Pancreas (tissue), 10 donors: ENCODE measurements around the gene DTNBP1. TPM values are rescaled to one million over a fixed set of nuclear protein-coding genes. Genes with fewer than 3 reads are reported as not detected.

Source experiments
- ATAC-seq, 4 donors: fragments of 200-7000 bp; cut with Tn5 transposase; one replicate each; pipeline versions ENCODE4 v1.8.0 to v1.9.1; 2020; ENCODE audit warnings: mild to moderate bottlenecking in 4 of 4, moderate library complexity in 4 of 4
- DNase-seq, 6 donors: peaks; one replicate each; pipeline ENCODE4 v3.0.0-alpha.2; 2020
- FAIRE-seq: peaks from 2 replicates; lab custom pipeline; 2012; peaks lifted over from hg19 to GRCh38; lab: Jason Lieb, UNC
- H3K27ac ChIP-seq, 4 donors: fragments of 200-600 bp; sonication (generic); 1 replicate in 3 of 4; 2 replicates in 1 of 4; pipeline versions ENCODE4 v1.5.0 to v1.8.0; 2020
- H3K27me3 ChIP-seq, 4 donors: fragments of 200-600 bp; one replicate each; pipeline ENCODE4 v1.8.0; 2021
- H3K36me3 ChIP-seq, 3 donors: fragments of 200-600 bp; sonication (generic) in 1 of 3; one replicate each; pipeline versions ENCODE4 v1.5.0 to v1.8.0; 2020 to 2021
- H3K4me1 ChIP-seq, 3 donors: fragments of 200-600 bp; one replicate each; pipeline ENCODE4 v1.8.0; 2021
- H3K4me3 ChIP-seq, 4 donors: fragments of 200-600 bp; sonication (generic) in 2 of 4; one replicate each; pipeline versions ENCODE4 v1.5.0 to v1.8.0; 2020 to 2021
- H3K9me3 ChIP-seq, 4 donors: fragments of 200-600 bp; one replicate each; pipeline ENCODE4 v1.8.0; 2021
- CTCF ChIP-seq, 4 donors: fragments of 200-600 bp; sonication (generic) in 3 of 4; IDR thresholded peaks; one replicate each; pipeline versions ENCODE4 v1.5.0 to v1.8.0; 2021; ENCODE audit warnings: antibody characterized with exemption in 4 of 4
- WGBS, 2 donors: extraction: QIAGEN DNeasy Blood & Tissue Kit; methylation state at CpG; one replicate each; pipeline ENCODE4 v1.1.7; 2013; 5-methylcytosine and 5-hydroxymethylcytosine counted together
- intact Hi-C, 3 donors: fragments of 100-400 bp; cut with DNase I; formaldehyde crosslinking; loops; one replicate each; pipeline versions ENCODE4 v1.11.1 to v1.14.2; 2022
- polyA plus RNA-seq, 2 donors: library from polyadenylated mRNA; stranded (reverse); fragments of 200-250 nt; gene quantifications; one replicate each; pipeline ENCODE4 v1.2.3, GENCODE V29; 2013
- total RNA-seq, 6 donors: library from RNA; stranded (reverse); fragmentation: NEBNext Ultra II Directional in 4 of 6; extraction: Animal tissue kit (Norgen Biotek cat#: 25700) in 4 of 6; gene quantifications; one replicate each; pipeline versions ENCODE4 v1.2.1 to v1.2.4, GENCODE V29; 2021 to 2023
- donor health status: healthy with polysubstance abuse.
- donor health status: DM: no; HTN: no; CAD: no; lungs with moderate emphysema.
- donor health status: DM: no; HTN: no; CAD: no.
- donor health status: control.
- donor health status: control.
- donor health status: Bipolar disorder and iron deficiency.
- donor health status: DM: yes; HTN: yes; CAD: no.
- donor health status: DM: no; HTN: no; CAD: no.
- donor health status: DM: no; HTN: no; CAD: no.
- donor health status: DM: yes; HTN: yes; CAD: no.

DTNBP1 gene
- total and polyA plus RNA-seq, 8 donors = 6.5 to 11.5 (median 8.0) TPM

GRCh38 chr6:15551262-15551661 lies 111.6 kb downstream of the DTNBP1 start:
- H3K36me3 ChIP-seq = no peaks in the 10 kb centered on the region
- FAIRE-seq (no peak), ATAC-seq (no peak), DNase-seq (no peak)
- H3K4me1 ChIP-seq = no peaks in the 10 kb centered on the region
- intact Hi-C loops = no loop called here
- TF ChIP-seq CTCF (IDR thresholded peaks at IDR 0.05) = no peak
- H3K27ac ChIP-seq = no peak overlapping the region
- H3K9me3 ChIP-seq = no peaks in the 10 kb centered on the region
- WGBS, 2 donors = 88 to 92% methylated on average over 7 of the region's 7 CpGs
- H3K4me3 ChIP-seq = no peak overlapping the region
- H3K27me3 ChIP-seq = no peaks in the 10 kb centered on the region

GRCh38 chr6:15550546-15551123 lies 112.2 kb downstream of the DTNBP1 start:
- no peak for TF ChIP-seq CTCF (IDR thresholded peaks at IDR 0.05)
- Histone ChIP-seq H3K4me3 (no peak overlapping the region), H3K36me3 (no peaks in the 10 kb centered on the region), H3K27me3 (no peaks in the 10 kb centered on the region), H3K27ac (no peak overlapping the region), H3K9me3 (no peaks in the 10 kb centered on the region), H3K4me1 (no peaks in the 10 kb centered on the region)
- WGBS, 2 donors = 86 to 93% methylated on average over 2 of the region's 2 CpGs
- FAIRE-seq (no peak), DNase-seq (no peak), ATAC-seq (no peak)
- intact Hi-C loops = no loop called here

GRCh38 chr6:15549371-15549770 lies 113.5 kb downstream of the DTNBP1 start:
- intact Hi-C loops = no loop called here
- Histone ChIP-seq H3K27ac (no peak overlapping the region), H3K4me1 (no peaks in the 10 kb centered on the region), H3K27me3 (no peaks in the 10 kb centered on the region), H3K36me3 (no peaks in the 10 kb centered on the region), H3K9me3 (no peaks in the 10 kb centered on the region), H3K4me3 (no peak overlapping the region)
- WGBS, 2 donors = 91 to 94% methylated on average over 14 of the region's 14 CpGs
- no peak for DNase-seq
- no peak for FAIRE-seq
- no peak for TF ChIP-seq CTCF (IDR thresholded peaks at IDR 0.05)
- ATAC-seq = no peak

GRCh38 chr6:15547400-15547799 lies 115.4 kb downstream of the DTNBP1 start:
- no peak for TF ChIP-seq CTCF (IDR thresholded peaks at IDR 0.05)

GRCh38 chr6:15546591-15546990 lies 116.2 kb downstream of the DTNBP1 start:
- 75 to 82% methylated on average over 5 of the region's 5 CpGs for WGBS, 2 donors
- Histone ChIP-seq H3K4me1 (no peaks in the 10 kb centered on the region), H3K4me3 (no peak overlapping the region), H3K36me3 (no peaks in the 10 kb centered on the region), H3K9me3 (no peaks in the 10 kb centered on the region), H3K27ac (no peak overlapping the region), H3K27me3 (no peaks in the 10 kb centered on the region)
- ATAC-seq (peak in 1 of 4 donors; percentile 43), FAIRE-seq (no peak), DNase-seq (no peak)
- TF ChIP-seq CTCF (IDR thresholded peaks at IDR 0.05) = no peak
- intact Hi-C loops = no loop called here

More at GRCh38 chr6:15547400-15547799, 115.4 kb downstream of the DTNBP1 start:
- ATAC-seq (no peak), FAIRE-seq (no peak), DNase-seq (no peak)
- H3K9me3 ChIP-seq = no peaks in the 10 kb centered on the region
- no peaks in the 10 kb centered on the region for H3K27me3 ChIP-seq
- H3K27ac ChIP-seq = no peak overlapping the region
- H3K4me1 ChIP-seq = no peaks in the 10 kb centered on the region
- 44 to 49% methylated on average over 5 of the region's 5 CpGs for WGBS, 2 donors
- no peaks in the 10 kb centered on the region for H3K36me3 ChIP-seq
- H3K4me3 ChIP-seq = no peak overlapping the region
- intact Hi-C loops = no loop called here
